Activated naive CD4-positive, alpha-beta T cell treated with Interleukin-2 at 50 U/mL for 16 hours (primary cell): Measurements from ENCODE around the gene MVP.
A peak's percentile ranks its signal among the peaks of the same experiment; 100 is the strongest.
"Not testable (repeated sequence)": the region's sequence is repeated elsewhere in the genome, so short reads cannot be mapped to it uniquely, and the experiment has no call there.

Experiments
- DNase-seq: peaks from one replicate; pipeline ENCODE4 v3.0.0-alpha.2; 2020

Gene MVP

DNA sequence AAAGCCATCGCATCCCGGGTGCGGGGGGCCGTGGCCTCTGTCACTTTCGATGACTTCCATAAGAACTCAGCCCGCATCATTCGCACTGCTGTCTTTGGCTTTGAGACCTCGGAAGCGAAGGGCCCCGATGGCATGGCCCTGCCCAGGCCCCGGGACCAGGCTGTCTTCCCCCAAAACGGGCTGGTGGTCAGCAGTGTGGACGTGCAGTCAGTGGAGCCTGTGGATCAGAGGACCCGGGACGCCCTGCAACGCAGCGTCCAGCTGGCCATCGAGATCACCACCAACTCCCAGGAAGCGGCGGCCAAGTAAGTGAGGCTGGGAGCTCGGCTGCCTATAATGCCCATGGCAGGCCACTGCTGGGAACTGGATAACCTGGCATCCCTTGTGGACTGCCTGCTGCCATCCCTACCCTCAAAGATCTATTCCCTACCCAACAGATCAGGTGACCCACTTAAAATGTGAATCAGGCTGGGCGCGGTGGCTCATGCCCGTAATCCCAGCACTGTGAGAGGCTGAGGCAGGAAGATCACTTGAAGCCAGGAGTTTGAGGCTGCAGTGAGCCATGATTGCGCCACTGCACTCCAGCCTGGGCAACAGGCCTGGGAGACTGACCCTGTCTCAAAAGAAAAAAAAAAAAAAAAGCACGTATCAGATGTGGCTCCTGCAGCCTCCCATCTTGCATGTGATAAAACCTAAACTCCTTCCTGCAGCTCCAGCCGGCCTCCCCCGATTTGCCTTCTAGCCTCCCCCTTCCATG, 24.5 kb downstream of the MVP start:
- no peak for DNase-seq

- DNase-seq: no peak
Observed at GRCh38 chr16:29845656-29846055, 25.4 kb downstream of the MVP start.

DNA sequence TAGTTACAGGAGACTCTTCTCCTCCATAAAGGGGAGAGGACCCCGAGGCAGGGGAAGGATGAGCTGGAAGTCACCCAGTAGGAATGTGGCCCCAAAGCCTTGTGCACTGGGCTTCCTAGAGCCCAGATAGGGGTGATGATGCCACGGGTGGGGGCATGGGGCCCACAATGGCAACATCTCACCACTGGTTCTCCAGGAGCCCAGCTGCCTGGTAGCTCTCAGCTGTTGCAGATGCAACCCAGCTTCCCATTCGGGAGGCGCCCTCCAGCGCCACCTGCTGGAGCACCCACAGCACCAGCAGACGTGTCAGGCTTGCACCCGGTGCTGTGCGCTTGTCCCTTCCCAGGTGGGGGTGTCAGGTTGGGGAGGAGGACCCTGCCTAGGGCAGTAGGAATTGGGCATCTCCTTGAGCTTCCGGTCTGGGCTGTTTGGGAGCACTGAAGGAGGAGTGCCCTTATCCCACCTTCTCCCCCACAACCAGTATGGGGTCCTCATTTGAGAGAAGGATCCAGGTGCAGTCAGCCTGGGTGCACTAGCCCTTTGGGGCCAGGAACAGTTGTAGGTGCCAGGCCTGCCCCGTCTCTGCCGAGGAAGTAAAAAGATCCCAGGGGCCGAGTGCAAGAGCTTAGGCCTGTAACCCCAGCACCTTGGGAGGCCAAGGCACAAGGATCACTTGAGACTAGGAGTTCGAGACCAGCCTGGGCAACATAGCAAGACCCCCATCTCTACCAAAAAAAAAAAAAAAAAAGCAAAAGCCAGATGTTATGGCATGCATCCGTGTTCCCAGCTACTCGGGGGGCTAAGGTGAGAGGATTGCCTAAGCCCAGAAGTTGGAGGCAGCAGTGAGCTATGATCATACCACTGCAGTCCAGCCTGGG, 28.4 kb downstream of the MVP start:
- peak; percentile 80 for DNase-seq

DNA sequence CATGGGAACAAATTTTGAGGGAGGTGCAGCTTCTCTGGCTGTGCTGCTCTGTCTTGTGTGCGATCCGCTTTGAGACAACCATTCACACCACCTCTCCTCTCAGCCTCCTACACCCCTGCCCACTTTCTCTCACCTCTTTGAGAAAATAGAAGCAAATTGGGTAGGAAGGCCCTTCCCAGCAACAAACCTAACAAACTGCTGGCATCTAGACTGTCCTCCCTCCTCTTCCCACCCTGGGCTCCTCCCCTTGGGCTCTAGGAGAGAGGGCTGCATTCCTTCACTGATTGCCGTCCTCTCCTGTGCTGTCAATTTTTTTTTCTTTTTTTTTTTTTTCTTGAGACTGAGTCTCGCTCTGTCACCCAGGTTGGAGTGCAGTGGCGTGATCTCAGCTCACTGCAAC, 29.2 kb downstream of the MVP start:
- no peak for DNase-seq

- DNase-seq: no peak
Observed at GRCh38 chr16:29850998-29851397, 30.7 kb downstream of the MVP start.

DNA sequence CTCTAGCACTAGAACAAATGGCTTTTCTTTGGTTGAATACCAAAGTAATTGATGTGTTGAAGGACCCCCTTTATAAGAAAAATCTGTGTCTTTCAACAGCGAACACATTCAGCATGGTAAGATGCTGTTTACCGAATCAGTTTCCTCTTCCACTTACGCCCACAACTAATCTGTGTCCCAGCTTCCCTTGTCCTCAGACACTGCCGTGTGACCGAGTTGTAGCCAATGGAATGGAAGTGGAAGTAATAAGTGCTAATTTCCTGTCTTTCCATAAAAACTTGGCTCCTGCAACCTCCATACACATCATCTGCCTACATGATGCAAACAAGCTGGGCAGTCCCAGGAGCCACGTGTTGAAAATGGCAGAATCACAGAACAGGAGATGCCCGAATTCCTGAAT, 32.4 kb downstream of the MVP start:
- DNase-seq: no peak

- no peak for DNase-seq
Observed at GRCh38 chr16:29854520-29855100, 34.3 kb downstream of the MVP start.

DNA sequence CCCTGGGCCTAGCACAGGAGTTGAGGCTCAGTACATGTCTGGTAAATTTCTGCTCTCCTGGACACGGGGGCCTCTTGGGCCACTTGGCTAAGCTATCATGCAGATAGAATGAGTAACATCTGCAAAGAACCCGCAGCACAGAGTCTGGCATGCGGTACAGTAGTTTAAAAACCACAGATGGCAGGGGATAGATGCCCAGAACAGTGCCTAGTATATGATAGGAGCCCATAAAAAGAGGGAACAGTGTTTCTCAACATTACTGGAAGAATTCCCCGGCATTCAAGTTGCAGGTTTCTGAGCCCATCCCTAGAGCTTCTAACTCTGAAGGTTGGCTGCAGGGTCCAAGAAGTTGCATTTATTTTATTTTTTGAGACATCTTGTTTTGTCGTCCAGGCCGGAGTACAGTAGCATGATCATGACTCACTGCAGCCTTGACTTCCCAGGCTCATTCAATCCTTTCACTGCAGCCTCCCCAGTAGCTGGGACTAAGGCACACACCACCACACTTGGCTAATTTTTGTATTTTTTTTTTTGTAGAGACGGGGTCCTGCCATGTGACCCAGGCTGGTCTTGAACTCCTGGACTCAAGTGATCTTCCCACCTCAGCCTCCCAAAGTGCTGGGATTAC, 37.0 kb downstream of the MVP start:
- no peak for DNase-seq

DNA sequence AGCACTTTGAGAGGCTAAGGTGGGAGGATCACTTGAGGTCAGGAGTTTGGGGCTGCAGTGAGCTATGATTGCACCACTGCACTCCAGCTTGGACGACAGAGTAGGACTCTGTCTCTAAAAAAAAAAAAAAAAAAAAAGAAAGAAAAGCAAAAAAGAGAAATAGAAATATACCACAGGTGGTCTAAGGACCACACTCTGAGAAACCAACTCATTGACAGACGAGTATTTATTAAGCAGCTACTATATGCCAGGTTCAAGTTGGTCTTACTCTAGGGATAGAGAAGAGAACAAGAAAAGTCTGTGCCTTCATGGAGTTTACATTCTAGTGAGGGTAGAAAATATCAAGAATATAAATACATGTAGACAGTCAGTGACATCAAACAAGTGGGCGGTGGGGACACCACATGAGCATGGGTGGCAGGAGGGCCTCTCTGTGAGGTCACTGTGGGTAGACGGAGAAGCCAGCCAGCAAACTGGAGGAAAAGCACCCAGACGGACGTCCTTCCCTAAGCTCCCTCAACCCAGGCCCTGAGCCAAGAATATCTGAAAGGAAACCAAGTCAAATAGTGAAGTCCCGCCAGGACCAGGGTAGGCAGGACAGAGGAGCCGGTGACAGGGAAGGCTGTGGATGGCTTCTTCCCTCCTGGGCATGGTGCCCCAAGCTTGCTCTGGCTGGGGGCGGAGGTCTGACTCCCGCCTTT, 38.0 kb downstream of the MVP start:
- DNase-seq: no peak

GRCh38 chr16:29858974-29859373, 38.7 kb downstream of the MVP start:
- DNase-seq: no peak

DNA sequence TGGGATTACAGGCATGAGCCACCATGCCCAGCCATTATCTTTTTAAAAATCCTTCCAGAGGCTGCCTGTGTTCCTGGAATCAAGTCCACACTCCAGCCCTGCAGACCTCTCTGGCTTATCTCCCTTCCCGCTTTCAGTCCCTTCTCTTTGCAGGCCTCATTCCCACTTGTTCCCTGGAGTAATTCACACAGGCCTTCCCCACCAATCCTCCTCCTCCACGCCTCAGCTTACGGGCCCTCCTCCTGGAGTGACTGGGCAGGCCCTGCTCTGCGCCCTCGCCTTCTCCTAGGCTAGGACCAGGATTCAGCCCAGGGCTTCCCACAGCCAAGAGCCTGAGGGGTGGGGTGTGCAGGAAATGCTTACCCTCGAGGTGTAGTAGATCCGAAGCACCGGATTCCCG, 40.0 kb downstream of the MVP start:
- DNase-seq: no peak

DNA sequence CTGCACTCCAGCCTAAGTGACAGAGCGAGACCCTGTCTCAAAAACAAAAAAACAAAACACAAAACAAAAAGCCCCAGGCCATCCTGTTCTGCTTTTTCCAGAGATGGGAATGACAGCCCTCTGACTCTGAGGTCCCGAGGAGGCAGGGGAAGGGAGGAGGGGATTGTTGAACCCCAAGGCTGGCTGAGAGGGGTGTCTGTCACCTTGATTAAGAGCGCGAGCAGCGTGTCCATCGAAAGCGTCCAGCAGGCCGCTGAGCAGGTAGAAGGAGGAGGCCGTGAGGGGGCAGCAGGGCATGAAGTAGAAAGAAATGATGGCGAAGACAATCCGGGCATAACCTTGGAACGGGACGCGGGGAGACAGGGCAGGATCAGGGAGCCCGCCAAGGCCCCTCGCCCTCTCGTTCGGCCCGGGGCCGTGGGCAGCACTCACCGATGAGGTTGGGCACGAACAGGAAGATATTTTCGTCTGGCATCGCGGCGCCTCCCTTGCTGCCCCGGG, 42.2 kb downstream of the MVP start:
- DNase-seq: no peak

- peak; percentile 94 for DNase-seq
Observed at GRCh38 chr16:29862884-29863668, 42.8 kb downstream of the MVP start, which contains the start of gene CDIPT. Gene CDIPT (minus strand): TSS chr16:29863226. CDS start chr16:29862857, 369 bp downstream.

GRCh38 chr16:29863669-29863984, 43.4 kb downstream of the MVP start:
- DNase-seq: no peak

- no peak for DNase-seq
Observed at GRCh38 chr16:29864205-29864604, 43.9 kb downstream of the MVP start.

DNA sequence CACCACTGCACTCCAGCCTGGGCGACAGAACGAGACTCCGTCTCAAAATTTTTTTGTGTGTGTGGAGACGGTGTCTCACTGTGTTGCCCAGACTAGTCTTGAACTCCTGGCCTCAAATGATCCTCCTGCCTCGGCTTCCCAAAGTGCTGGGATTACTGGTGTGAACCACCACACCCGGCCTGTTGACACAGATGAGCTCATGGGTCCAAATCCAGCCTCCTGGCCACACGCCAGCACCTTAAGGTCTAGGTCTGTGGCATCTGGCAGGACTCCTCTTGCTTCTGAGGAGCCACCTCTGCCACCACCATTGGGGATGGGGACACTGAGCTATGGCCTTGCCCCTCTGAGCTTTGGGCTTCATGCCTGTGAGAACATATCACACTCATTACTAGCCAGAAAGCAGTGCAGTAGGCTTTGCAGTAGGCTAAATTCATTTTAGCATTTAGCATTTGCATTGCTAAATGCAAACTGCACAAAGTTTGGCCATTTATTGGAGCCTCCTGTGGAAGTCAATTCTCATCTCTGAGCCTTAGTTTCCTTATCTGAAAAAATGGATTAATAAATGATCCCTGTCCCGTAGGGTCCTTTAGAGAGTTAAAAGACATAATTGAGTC, 48.2 kb downstream of the MVP start:
- no peak for DNase-seq

GRCh38 chr16:29869067-29869466, 48.8 kb downstream of the MVP start:
- DNase-seq: not testable (repeated sequence)

DNA sequence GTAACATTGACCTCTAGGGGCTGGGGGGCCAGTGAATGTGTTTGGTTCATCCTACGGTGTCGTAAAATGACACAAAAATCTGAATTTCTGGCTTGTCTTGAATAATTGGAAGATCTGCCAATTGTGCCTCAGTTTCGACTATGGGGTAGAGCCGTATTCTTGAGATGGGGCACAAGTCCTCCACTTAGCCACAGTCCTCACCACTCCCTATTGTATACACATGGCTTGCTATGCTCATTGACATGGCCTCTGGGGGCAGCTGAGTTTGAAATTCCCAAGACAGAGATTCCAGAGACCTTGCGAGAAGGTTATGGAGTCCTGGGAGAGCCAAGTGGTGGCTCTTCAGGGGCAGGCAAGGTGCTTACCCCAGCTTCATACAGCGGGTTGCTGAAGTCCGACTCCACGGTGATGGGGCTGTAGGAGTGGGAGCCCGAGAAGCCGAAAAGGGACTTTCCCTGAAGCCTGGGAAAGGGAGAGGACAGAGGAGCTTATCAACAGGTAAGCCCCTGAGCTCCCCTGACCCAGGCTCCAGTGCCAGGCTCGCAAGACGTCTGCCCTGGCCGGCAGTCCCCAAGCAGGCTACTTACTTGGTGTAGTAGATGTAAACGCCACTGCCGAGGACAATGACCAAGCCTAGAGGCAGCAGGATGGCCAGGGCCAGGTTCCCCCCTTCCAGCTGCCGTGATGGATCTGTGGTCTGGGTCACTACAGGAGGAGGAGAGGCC, 51.7 kb downstream of the MVP start:
- no peak for DNase-seq

- no peak for DNase-seq
Observed at GRCh38 chr16:29873319-29873718, 53.1 kb downstream of the MVP start.

GRCh38 chr16:29875206-29875605, 54.9 kb downstream of the MVP start:
- no peak for DNase-seq

- DNase-seq: no peak
Observed at GRCh38 chr16:29876217-29876593, 55.9 kb downstream of the MVP start.
